GM08714 (cell line): ENCODE results near the gene SPSB1.

ENCODE experiments used
- H3K4me3 ChIP-seq: fragments of 200-500 bp; sonication (Bioruptor generic); 2 replicates; pipeline ENCODE4 v1.5.1; 2014; ENCODE audit warnings: mild to moderate bottlenecking, low read length, inconsistent platforms
- ZNF274 ChIP-seq: IDR thresholded peaks from 2 replicates; pipeline ENCODE4 v1.6.1; 2012; ENCODE audit warnings: mild to moderate bottlenecking, low read depth, low read length

SPSB1 gene

GRCh38 chr1:9385801-9386573, 93.3 kb downstream of the SPSB1 start:
- TF ChIP-seq ZNF274, result no peak
- H3K4me3 ChIP-seq, result no peak overlapping the region

GRCh38 chr1:9388335-9389180, 95.9 kb downstream of the SPSB1 start:
- TF ChIP-seq ZNF274, result no peak
- H3K4me3 ChIP-seq, result no peak overlapping the region

GRCh38 chr1:9389968-9390367, 97.3 kb downstream of the SPSB1 start:
- H3K4me3 ChIP-seq, result no peak overlapping the region
- TF ChIP-seq ZNF274, result no peak

- TF ChIP-seq ZNF274, result no peak
- no peak overlapping the region for H3K4me3 ChIP-seq
Measured at GRCh38 chr1:9391620-9392019, 98.9 kb downstream of the SPSB1 start.

GRCh38 chr1:9394010-9394409, 101.3 kb downstream of the SPSB1 start:
- no peak overlapping the region for H3K4me3 ChIP-seq
- no peak for TF ChIP-seq ZNF274

- TF ChIP-seq ZNF274, result no peak
- no peak overlapping the region for H3K4me3 ChIP-seq
Measured at GRCh38 chr1:9395018-9395417, 102.3 kb downstream of the SPSB1 start.

- no peak overlapping the region for H3K4me3 ChIP-seq
- TF ChIP-seq ZNF274, result no peak
Measured at GRCh38 chr1:9397047-9397446, 104.4 kb downstream of the SPSB1 start.

GRCh38 chr1:9397997-9398526, 105.4 kb downstream of the SPSB1 start:
- H3K4me3 ChIP-seq, result no peak overlapping the region
- TF ChIP-seq ZNF274, result no peak

- no peak for TF ChIP-seq ZNF274
- H3K4me3 ChIP-seq, result no peak overlapping the region
Measured at GRCh38 chr1:9399510-9400424, 107.1 kb downstream of the SPSB1 start.

GRCh38 chr1:9400425-9401079, 107.9 kb downstream of the SPSB1 start:
- TF ChIP-seq ZNF274, result no peak
- no peak overlapping the region for H3K4me3 ChIP-seq

- H3K4me3 ChIP-seq, result no peak overlapping the region
- TF ChIP-seq ZNF274, result no peak
Measured at GRCh38 chr1:9401080-9401453, 108.4 kb downstream of the SPSB1 start.

GRCh38 chr1:9402256-9402616, 109.5 kb downstream of the SPSB1 start:
- TF ChIP-seq ZNF274, result no peak
- no peak overlapping the region for H3K4me3 ChIP-seq

GRCh38 chr1:9402717-9403225, 110.1 kb downstream of the SPSB1 start:
- no peak overlapping the region for H3K4me3 ChIP-seq
- no peak for TF ChIP-seq ZNF274
